Glomerular visceral epithelial cell (primary cell): ENCODE measurements around the gene ADAMTS18.

ENCODE experiments used
- DNase-seq: peaks from one replicate; pipeline ENCODE4 v3.0.0-alpha.2; 2016; ENCODE audit errors: extremely low spot score

The ADAMTS18 gene

DNA sequence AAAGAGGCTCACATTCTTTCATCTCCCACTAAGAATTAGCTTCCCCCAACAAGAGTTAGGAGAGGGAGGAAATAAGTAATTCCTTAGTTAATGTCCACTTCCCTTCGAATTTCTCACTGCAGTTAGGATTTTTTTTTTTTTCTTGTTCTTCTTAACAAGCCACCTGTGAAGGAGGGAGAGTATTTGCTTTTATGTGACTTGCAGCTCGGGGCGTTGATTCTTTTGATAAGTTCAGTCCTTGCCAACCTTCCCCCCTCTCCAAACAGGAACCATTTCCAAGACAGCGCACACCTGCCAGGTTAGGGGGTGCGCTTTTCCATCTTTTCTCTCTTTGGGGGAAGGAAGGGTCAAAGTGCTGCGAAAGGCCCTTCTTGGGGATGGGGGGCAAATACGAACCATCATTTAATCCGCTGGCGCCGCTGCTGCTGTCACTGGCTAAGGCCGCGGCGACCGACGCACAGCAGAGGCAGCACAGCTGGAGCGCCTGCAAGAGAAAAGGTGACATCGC lies 758 bp downstream of the ADAMTS18 start:
- DNase-seq = no peak

DNA sequence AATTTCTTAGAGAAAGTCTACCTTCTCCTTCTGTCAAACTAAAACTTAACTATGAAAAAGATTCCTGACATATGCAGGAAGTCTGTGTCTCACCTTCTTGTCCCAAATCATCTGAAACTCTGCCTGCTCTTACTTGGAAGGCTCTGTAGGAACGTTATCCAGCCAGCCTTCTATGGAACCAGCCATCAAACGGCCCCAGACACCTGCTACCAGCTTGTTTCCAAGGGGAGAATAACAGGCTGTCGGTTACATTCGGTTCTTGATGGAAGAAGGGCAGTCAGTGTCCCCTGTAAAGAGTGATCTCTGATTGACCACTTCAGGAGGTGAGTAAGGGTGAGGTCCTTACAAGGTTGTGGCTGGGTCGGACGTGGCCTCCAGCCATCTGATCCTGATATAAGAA lies 1.7 kb downstream of the ADAMTS18 start:
- no peak for DNase-seq

DNA sequence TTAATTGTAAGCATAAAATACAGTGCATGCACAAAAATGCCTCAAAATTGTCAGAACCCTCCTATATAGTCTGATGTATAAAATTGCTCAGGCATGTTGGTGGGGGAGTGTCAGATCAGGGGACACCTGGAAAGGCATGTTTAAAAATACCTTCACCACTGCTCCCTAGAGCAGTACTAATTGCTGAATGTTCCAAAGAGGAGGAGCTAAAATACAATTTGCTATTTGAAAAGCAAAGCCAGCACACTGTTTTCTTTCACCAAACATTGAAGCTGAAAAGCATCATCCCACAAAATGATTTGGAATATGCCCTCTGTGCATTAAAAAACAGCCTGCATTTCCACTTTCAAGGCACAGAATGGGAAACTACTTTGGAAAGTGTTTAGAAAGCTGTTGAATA lies 2.6 kb downstream of the ADAMTS18 start:
- DNase-seq = no peak

DNA sequence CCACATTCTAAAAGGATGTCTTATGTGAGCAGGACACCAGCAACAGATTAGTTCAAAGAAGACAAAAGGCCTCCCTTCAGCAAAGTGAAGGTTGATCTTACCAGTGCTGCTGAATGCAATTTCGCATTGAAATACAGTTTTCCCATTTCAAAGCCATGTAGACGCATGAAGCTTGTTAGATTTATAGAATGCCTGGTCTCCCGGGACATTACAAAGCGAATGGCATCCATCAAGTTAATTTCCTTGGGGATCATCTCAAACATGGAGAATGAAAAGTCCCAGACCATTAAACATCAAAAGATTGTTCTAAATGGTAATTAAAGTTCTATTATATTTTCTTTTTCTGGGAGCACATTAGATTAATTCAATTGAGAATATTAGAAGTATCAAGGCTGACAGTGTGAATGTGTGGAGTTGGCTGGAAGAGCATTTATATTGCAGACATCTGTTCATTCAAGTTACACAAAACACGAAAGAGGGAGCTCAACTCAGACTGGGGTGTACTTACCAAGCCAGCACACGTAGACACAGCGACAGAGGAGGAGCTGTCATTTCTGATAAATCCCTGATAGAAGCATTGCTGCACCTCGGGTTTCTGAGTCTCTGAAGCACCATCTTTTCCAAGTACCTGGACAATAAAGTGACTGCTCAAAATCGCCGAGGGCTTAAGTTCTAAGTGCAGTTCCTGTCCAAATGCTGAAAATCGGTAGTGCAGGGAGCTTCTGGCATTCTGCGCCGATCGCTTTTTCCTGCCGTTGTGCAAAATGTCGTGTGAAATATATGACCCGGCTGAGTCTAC lies 3.8 kb downstream of the ADAMTS18 start:
- no peak for DNase-seq

DNA sequence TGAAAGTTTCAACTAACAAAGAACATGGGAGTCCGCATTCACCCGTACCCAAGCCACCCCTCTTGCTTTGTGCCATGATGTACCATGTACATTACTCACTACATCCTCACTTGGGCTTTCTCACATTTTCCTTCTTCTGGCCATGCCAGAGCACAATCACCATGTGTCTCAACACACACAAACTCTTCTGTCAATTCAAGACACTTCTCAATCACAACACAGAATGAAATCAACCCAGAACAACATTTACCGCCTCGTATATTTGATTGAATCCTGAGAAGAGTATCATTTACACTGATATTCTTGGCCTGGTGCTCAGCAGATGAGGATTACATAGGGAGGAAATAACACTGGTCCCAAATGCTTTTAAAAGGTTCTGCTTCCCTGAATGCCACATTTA lies 4.5 kb downstream of the ADAMTS18 start:
- DNase-seq = no peak

DNA sequence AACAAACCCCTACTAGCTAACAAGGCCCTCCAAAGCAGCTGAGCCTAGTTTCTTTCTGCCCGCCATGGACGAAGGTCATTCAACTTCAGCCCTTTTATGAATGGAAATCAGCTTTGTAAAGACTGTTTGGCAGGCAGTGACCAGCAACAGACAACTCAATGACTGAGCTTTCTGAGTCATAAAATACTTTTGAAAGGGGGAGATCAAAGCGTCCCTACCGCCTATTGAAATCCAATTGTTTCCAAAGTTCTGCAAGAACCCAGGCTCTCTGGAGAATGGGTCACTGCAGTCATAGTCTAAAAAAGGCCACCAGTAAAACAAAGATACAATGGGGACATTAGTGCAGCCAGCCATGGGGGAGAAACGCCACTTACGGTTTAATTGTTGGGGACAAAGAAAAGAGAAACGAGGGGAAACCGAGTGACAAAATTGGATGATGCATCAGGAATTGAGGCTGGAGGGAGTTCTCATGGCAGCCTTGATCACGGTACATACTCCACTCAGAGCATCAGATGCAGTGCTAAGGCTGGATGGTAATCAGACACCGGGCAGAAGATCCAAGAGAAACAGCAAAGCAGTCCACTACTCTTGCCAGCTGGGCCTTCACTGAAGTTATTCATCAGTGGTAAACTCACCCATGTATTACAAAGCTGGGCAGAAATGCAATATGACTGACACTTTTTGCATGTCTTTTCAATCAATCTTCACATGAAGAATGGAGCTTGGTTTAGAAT lies 9.8 kb downstream of the ADAMTS18 start:
- no peak for DNase-seq

DNA sequence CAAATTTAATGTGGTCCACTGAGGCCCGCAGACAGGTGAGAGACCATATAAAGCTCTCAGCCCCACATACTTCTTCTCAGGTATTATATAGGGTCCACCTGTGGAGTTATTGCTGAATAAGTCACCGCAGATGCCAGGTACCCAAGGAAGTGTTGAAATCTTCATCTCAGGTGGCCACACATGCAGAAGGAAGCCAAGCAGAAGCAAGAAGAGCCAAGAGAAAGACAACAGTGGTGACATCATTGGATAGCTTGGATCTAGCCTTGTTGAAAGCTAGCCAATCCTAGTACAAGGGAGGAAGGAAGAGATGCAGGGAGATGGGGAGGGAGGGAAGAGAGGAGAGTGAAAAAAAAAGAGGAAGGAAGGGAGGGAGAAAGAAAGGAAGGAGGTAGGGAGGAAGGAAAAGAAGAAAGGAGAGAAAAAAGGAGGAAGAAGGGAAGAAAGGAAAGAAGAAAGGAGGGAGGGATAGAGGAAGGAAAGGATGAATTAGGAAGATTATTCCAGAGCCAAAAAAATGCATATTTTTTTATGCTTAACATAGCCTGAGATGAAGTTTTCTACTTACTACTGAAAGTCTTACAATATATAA lies 12.5 kb downstream of the ADAMTS18 start:
- DNase-seq = no peak

DNA sequence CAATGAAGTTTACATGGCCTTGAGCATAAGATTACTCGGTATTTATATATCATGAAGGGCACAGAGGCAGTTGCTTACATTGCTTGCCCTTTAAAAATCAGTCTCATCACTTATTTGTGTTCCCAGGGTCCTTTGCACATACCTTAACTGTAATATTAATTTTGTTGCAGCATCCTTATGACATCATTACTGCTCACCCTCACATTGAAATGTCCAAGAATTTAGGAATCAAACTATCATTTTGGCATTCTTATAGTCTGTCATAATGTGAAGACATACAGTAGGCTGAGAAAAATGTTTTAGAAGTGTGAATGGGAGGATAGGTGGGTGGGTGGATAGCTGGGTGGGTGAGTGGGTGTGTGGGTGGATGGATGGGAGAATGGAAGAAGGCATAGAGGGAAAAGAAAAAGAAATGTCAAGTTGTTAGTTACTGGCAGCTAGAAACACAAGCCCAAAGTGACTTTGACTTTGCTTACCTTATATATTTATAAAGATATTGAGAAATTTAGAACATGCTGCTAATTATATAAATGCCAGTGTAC lies 17.8 kb downstream of the ADAMTS18 start:
- DNase-seq = no peak

DNA sequence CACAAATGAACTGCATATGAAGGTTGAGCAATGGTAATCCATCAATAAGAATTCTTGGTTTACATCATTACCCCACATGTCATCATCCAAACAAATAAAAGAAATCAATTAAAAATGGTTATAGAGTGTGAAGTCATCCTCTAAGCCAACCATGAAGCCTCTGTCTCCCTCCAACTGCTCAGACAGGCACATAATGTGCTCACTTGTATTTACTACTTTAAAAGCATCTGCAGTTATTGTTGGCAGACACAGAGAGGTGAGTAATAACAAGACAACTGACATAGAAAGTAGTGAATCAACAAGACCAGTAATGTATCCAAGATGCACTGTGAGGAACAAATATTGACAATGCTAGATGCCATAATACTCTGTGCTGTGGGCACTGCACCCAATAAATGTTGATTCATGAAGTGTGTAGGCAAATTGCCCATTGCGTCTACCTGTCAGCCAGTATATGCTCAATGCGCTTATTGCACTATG lies 20.0 kb downstream of the ADAMTS18 start:
- no peak for DNase-seq

DNA sequence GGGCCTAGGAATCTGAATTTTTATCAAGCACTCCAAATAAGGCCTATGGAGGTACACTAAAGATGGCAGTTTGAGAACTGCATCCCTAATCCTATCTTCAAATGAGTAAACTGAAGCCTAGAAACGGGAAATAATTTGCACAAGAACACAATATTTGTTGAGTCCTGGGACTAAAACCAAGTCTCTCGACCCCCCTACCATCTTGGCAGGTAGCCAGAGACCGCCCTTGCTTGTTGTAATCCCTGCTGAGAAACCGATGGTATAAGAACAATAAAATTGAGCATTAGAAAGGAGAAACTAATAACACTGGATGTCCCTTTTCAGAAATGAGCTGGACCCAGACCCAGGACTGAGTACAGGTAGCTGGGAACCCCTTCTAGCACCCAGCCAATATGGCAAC lies 24.4 kb downstream of the ADAMTS18 start:
- DNase-seq = no peak

DNA sequence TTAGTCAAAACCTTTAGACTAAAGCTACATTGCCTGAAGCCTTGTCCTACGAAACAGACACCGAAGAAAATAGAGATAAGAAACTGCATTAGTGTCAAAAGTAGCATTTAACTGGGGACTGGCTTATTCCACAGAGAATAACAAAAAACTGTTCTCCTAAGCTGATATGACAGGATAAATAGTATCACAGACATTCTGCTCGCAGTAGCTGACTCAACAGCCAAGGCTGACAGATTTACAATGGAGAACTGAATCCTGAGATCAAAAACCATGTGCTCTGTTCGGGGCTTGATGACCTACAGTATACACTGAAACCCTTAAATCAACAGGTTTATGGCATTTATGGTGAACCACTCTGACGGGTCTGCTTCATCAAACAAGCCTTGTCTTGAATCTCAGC lies 25.5 kb downstream of the ADAMTS18 start:
- DNase-seq = no peak

DNA sequence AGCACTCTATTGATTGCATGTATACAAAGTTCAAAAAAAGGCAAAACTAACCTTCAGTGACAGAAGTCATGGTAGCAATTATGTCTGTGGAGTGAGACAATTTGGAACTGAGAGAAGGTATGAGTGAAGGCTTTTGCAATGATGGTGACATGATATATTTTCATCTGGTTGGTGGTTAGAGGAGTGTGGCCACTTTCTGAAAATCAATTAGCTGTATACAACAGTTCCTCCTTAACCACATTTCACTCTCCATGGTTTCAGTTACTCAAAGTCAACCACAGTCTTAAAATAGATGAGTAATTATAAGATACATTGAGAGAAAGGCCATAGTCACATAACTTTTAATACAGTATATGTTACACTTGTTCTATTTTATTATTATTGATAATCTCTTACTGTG lies 26.2 kb downstream of the ADAMTS18 start:
- DNase-seq = no peak

DNA sequence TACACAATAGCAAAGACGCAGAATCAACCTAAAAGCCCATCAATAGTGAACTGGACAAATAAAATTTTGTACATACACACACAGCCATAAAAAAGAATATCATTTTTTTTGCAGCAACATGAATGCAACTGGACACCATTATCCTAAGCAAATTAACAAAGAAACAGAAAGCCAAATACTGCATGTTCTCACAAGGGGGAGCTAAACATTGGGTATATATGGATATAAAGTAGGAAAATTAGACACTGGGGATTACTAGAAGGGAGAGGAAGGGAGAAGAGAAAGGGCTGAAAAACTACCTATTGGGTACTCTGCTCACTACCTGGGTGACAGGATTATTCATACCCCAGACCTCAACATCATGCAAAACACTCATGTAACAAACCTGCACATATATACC lies 28.2 kb downstream of the ADAMTS18 start:
- no peak for DNase-seq

DNA sequence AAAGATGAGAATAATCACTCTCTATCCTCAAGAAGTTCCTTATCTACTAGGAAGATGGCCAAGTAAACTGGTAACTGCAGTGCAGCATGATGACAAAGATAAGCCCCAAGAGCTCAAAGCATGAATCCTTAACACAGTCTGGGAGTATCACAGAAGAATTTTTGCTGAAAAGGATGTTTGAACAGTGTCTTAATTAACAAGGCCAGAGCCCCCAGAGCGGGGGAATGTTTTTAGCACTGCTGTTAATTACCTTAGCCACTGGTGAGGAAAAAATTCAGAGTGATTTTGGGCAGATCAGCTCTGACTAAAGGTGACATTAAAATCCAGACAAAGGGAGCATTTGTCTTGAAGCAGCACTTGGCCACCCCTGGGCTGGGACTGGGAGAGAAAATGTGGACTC lies 30.1 kb downstream of the ADAMTS18 start:
- no peak for DNase-seq

DNA sequence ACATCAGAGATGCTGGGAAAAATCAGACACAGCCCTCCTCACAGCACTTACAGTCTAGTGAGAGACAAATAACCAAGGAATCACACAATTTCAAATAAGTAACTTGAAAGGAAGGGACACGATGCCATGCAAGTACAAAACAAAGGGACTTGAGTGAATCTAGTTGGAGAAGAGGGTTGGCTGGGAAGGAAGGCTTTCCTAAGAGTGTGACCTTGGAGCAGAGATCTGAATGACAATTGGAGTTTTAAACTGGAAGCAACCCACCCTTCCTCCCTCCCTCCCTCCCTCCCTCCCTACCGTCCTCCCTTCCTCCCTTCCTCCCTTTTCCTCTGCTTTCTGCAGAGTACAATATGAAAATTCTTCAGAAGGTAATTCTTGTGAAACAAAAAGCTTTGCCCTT lies 31.1 kb downstream of the ADAMTS18 start:
- DNase-seq = no peak

DNA sequence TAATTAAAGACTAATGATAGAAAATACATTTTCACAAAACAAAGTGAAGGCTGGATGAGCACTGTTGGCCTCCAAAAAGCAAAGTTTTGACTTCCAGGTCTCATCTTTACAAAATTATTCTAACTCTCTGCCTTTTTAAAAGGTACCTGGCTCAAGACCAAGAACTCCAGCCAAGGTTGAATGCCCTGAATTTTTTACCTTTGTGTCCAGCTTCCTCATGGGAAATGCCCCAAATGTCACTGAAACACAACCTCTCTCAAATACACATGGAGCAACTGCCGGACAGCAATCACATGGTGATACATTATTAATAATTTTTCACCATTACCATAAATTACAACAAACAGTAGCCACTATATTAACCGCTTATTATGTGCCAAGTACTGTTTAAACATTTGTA lies 32.2 kb downstream of the ADAMTS18 start:
- DNase-seq = no peak

DNA sequence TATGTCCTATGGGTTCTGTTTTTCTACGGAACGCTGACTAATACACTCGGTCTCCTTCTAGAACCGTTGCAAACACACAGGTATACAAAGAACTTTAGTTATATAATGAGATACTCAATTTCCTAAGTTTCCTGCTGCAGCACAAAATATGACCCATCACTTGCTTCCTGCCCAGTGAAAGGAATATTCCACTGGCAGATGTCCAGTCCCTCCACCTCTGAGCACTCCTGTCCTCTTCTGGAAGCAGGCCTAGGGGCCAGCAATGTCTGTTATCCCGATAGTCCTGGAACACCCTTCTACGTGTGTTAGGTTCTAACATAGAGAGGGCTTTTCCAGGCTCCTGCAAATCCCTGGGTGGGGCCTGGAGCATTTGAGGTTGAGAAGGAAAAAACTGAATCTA lies 32.7 kb downstream of the ADAMTS18 start:
- DNase-seq = no peak

DNA sequence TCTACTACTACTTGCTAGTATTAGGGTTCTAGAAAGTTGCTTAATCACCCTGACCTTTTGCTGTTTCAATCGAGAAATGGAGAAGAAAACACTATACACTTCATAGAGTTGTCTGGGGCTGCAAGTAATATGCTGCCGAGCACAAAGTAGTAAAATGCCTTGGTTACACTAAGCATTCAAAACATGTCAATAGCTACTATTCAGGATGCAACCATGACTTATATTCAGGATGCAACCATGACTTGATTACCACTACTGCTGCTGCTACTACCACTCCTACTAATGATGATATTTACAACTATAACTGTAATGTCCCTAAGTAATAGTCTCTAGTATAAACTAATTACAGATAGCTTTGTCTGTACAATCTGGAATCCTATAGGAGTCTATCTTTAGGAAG lies 35.3 kb downstream of the ADAMTS18 start:
- DNase-seq = no peak

DNA sequence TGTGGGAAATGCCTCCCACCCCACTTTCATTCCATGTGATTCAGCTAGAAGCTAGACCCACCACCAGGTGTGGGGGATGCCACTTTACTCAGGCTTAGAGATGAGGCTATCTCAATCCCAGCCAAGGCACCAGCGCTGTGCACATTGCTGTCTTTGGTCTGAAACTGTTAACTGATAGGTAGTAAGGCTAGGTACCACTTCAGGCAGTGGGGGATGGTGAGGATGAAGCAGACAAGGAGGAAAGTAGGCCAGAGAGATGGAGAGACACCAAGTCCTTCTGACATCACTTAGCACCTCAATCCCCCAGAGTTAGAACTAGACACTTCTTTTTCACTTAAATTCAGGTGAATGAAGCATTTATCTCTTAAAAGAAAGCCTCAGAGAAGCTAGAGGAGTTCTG lies 35.8 kb downstream of the ADAMTS18 start:
- DNase-seq = no peak

DNA sequence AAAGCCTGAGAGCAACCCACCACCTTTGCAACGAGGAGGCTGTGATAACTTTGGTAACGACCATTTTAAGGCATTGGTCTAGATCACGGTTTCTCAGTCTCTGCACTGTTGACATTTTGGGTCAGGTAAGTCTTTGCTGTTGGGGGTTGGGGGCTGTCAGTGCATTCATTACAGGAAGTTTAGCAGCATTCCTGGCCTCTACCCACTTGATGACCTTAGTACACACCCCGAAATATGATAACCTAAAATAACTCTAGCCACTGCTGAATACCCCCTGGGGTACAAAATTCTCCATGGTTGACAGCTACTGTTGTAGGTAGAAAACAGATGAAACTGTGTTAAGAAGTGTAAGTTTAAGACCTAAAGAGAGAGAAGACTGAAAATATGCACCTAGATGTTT lies 36.3 kb downstream of the ADAMTS18 start:
- no peak for DNase-seq

DNA sequence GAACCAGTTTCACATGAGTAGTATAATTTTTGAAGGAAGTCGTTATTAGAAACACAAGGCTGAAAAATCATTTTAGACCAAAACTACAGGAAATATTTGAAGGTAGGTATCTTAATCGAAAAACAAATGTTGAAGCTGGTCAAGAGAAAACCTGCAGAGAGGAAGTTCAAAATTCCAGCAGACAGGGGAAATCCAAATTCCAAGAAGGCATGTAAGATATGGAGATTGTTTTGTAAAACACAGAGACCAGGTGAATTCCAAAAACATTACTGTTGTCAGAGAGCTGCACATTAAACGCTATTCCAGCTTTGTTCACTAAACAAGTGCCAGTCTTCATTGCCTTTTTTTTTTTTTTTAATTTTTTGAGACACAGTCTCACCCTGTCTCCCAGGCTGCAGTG lies 38.4 kb downstream of the ADAMTS18 start:
- no peak for DNase-seq

DNA sequence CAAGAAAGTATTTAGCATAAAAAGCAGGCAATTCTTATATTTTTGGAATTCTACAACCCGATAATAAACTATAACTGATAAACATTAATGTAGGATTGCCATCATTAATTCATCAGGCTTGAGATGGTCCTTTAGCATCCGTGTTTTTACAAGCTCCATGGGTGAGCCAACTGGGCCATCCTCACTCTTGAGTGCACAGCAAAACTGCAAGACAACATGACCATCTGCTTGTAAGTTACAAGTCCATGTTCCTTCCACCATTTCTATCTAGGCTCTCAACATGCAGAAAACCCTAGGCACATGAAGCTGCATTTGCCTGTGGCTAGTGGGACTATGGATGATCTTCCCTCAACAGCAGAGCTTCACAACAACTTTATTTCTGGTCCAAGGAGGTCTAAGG lies 40.1 kb downstream of the ADAMTS18 start:
- DNase-seq = no peak

DNA sequence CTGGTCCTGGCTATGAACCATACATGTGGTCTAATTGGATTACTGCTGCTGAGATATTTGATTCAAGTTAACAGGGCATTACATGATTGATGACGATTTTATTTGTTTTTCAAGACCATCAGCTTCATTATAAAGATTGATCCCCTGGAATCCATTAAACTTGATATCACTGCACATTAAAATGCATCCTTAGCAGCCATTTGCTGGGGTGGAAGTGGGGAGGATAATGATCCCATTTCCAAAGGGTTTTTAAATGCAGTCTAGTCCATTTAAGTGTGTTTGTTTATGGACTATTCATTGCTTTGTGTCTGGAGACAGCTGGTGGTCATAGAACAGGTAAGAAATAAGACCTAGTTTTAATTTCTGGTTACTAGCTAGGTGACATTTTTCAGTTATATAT lies 40.9 kb downstream of the ADAMTS18 start:
- DNase-seq = no peak
